ENCODE results near the gene FOLR2.
"Not testable (repeated sequence)": the region's sequence is repeated elsewhere in the genome, so short reads cannot be mapped to it uniquely, and the experiment has no call there.

The FOLR2 gene

GRCh38 chr11:72191961-72192381, 24.6 kb upstream of the FOLR2 start, which contains the start of gene FOLR1:
FOLR1 (plus strand) TSS chr11:72192140; CDS start chr11:72192174, 34 bp downstream.
- TF ChIP-seq, protein P1, sequence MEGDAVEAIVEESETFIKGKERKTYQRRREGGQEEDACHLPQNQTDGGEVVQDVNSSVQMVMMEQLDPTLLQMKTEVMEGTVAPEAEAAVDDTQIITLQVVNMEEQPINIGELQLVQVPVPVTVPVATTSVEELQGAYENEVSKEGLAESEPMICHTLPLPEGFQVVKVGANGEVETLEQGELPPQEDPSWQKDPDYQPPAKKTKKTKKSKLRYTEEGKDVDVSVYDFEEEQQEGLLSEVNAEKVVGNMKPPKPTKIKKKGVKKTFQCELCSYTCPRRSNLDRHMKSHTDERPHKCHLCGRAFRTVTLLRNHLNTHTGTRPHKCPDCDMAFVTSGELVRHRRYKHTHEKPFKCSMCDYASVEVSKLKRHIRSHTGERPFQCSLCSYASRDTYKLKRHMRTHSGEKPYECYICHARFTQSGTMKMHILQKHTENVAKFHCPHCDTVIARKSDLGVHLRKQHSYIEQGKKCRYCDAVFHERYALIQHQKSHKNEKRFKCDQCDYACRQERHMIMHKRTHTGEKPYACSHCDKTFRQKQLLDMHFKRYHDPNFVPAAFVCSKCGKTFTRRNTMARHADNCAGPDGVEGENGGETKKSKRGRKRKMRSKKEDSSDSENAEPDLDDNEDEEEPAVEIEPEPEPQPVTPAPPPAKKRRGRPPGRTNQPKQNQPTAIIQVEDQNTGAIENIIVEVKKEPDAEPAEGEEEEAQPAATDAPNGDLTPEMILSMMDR (conservative IDR thresholded peaks at IDR 0.05; ENCODE audit: low read depth, low read length), result no peak
- DNase-seq (ENCODE audit: low read depth), result no peak
- H3K4me3 ChIP-seq (ENCODE audit: low read depth, low read length), result no peak within 1 kb of the TSS

- DNase-seq (ENCODE audit: low read depth), result no peak
- TF ChIP-seq, protein P1 (conservative IDR thresholded peaks at IDR 0.05; ENCODE audit: low read depth, low read length), result no peak
- no peak overlapping the region for H3K4me3 ChIP-seq (ENCODE audit: low read depth, low read length)
These were observed 20.9 kb upstream of the FOLR2 start for GRCh38 chr11:72195518-72196270.

DNA sequence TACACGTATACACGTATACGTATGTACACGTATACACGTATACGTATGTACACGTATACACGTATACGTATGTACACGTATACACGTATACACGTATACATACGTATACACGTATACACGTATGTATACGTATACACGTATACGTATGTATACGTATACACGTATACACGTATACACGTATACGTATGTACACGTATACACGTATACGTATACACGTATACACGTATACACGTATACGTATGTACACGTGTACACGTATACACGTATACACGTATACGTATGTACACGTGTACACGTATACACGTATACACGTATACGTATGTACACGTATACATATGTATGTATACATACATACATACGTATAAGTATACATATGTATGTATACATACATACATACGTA, 15.1 kb upstream of the FOLR2 start:
- not testable (repeated sequence) for H3K4me3 ChIP-seq (ENCODE audit: low read depth, low read length); DNase-seq (ENCODE audit: low read depth)

DNA sequence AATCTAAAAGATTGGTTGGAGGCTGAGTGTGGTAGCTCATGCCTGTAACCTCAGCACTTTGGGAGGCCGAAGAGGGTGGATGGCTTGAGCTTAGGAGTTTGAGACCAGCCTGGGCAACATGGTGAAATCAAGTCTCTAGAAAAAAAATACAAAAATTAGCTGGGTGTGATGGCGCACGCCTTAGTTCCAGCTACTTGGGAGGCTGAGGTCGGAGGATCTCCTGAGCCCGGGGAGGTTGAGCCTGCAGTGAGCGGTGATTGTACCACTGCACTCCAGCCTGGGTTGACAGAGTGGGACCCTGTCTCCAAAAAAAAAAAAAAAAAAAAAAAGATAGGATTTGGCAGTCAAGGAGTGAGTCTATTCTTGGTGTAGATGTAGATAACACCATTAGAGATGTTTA, 14.0 kb upstream of the FOLR2 start:
- no peak overlapping the region for H3K4me3 ChIP-seq (ENCODE audit: low read depth, low read length)
- TF ChIP-seq, protein P1 (conservative IDR thresholded peaks at IDR 0.05; ENCODE audit: low read depth, low read length), result no peak
- no peak for DNase-seq (ENCODE audit: low read depth)

DNA sequence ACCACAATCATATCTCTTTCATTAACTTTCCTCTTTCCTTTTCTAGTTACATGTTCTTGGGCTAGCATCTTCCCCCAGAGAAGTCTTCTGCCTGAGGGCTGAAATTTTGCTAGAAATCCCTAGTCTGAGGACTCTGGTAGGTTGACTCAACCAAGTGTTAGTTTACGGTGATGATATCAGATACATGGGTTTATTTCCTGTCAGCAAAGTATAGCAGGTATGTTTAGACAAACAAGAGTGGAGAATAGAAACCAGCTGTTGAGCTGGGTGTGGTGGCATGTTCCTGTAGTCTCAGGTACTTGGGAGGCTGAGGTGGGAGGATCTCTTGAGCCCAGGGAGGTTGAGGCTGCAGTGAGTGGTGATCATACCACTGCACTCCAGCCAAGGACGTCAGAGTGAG, 13.4 kb upstream of the FOLR2 start:
- TF ChIP-seq, protein P1 (conservative IDR thresholded peaks at IDR 0.05; ENCODE audit: low read depth, low read length), result no peak
- DNase-seq (ENCODE audit: low read depth), result no peak
- no peak overlapping the region for H3K4me3 ChIP-seq (ENCODE audit: low read depth, low read length)

DNA sequence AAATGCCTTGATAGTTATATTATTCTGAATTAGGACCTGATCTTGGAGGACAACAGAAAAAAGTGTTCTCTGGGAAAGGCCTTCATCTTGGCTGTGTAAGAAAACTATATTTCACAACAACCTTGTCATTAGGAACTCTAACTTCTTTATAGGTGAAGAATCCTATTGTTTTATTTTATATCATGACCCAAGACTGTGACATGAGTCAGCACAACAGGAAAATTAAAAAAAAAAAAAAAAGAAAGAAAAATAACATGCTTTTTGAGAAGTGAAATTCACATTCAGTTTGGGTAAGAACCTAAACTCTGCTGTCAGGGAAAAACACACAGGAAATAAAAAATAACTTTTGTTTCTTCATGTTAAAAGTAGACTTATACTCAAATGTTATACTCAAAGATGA, 11.7 kb upstream of the FOLR2 start:
- no peak for DNase-seq (ENCODE audit: low read depth)
- TF ChIP-seq, protein P1 (conservative IDR thresholded peaks at IDR 0.05; ENCODE audit: low read depth, low read length), result no peak
- no peak overlapping the region for H3K4me3 ChIP-seq (ENCODE audit: low read depth, low read length)

GRCh38 chr11:72206794-72207193, 9.8 kb upstream of the FOLR2 start:
- not testable (repeated sequence) for H3K4me3 ChIP-seq (ENCODE audit: low read depth, low read length); DNase-seq (ENCODE audit: low read depth)

- DNase-seq (ENCODE audit: low read depth), result no peak
- H3K4me3 ChIP-seq (ENCODE audit: low read depth, low read length), result no peak overlapping the region
- TF ChIP-seq, protein P1 (conservative IDR thresholded peaks at IDR 0.05; ENCODE audit: low read depth, low read length), result no peak
These were observed 8.3 kb upstream of the FOLR2 start for GRCh38 chr11:72208281-72208680.

Measured in choroid plexus epithelial cell (primary cell).